Activated naive CD8-positive, alpha-beta T cell treated with anti-CD3 and anti-CD28 coated beads, Interleukin-2, amount 10 ng/mL, durations not matched to agents 7 days and 5 days (primary cell): ENCODE results near the gene PIK3R3. TPM values are rescaled to one million over a fixed set of nuclear protein-coding genes. Genes with fewer than 3 reads are reported as not detected.
"Not testable (repeated sequence)": the region's sequence is repeated elsewhere in the genome, so short reads cannot be mapped to it uniquely, and the experiment has no call there.

ENCODE experiments used
- ATAC-seq: fragments of 150-1000 bp; cut with Tn5 transposase; one replicate; pipeline ENCODE4 v1.10.0; 2021; ENCODE audit warnings: low read depth, moderate library complexity
- POLR2A ChIA-PET: fragments of 350-600 bp; sonication (Branson Sonifier 250); formaldehyde crosslinking; loops from one replicate; lab custom pipeline; 2021; ENCODE audit warnings: antibody characterized with exemption; lab: Charles Lee
- DNase-seq: peaks from one replicate; pipeline ENCODE4 v3.0.0; 2021
- H3K27ac Mint-ChIP-seq: one replicate; pipeline ENCODE4 v1.8.0; 2022; ENCODE audit warnings: mild to moderate bottlenecking, mixed read lengths
- H3K27me3 Mint-ChIP-seq: one replicate; pipeline ENCODE4 v1.8.0; 2022; ENCODE audit warnings: mild to moderate bottlenecking, moderate library complexity, mixed read lengths
- H3K36me3 Mint-ChIP-seq: one replicate; pipeline ENCODE4 v1.8.0; 2021; ENCODE audit warnings: mild to moderate bottlenecking, mixed read lengths
- H3K4me1 Mint-ChIP-seq: one replicate; pipeline ENCODE4 v1.8.0; 2021; ENCODE audit warnings: mixed read lengths
- H3K4me3 Mint-ChIP-seq: one replicate; pipeline ENCODE4 v1.8.0; 2022; ENCODE audit warnings: mild to moderate bottlenecking, moderate library complexity, mixed read lengths
- H3K9me3 Mint-ChIP-seq: one replicate; pipeline ENCODE4 v1.8.0; 2021; ENCODE audit warnings: mixed read lengths
- total RNA-seq, 2 experiments: library from RNA; stranded (reverse); gene quantifications; one replicate each; pipeline ENCODE4 v1.2.3, GENCODE V29; 2021

PIK3R3 gene
- total RNA-seq, 2 experiments from 2014 or later = 3.4 to 3.7 TPM

DNA sequence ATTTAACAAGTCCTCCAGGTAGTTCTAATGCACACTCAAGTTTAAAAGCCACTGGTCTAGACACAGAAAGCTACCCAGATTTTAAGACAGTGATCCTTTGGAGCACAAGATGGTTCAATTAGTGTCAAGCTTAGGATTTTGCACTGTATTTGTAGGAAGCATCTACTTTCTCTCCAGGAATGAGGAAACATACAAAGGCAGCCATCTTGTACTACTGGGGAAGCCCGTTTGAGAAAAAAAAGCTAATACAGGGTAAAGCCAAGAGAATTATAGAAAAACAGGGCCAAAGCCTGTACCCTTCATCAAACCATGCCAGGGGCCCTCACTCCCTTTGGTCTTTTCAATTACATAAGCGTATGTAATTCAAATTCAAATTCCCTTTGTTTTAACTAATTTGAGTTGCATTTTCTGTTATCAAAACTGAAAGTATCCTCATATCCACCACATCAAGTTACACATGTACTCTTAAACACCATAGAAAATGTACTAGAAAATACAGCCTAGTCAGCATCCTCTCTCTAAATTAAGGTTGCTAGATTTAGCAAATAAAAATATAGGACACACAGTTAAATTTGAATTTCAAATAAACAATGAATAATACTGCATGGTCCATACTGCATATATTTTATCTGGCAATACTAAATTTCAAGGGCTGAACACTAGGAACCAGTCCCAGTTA is 17.4 kb downstream of the PIK3R3 start:
- peaks cover 4% of the 10 kb centered on the region for H3K27me3 Mint-ChIP-seq
- no peak for DNase-seq
- no peak for ATAC-seq
- H3K9me3 Mint-ChIP-seq = no peaks in the 10 kb centered on the region
- POLR2A ChIA-PET = interaction anchor here (0.6 to 0.7 kb wide), 2 partner anchors 10 to 162 kb away, joined by 3 read pairs; no protein-coding TSS in a partner anchor
- H3K4me3 Mint-ChIP-seq = no peak overlapping the region
- H3K27ac Mint-ChIP-seq = no peak overlapping the region
- H3K36me3 Mint-ChIP-seq = no peaks in the 10 kb centered on the region
- H3K4me1 Mint-ChIP-seq = peaks cover 2% of the 10 kb centered on the region

- ATAC-seq (no peak), DNase-seq (no peak)
- POLR2A ChIA-PET = interaction anchor here (0.6 kb wide), 1 partner anchor 11 kb away, joined by 3 read pairs; no protein-coding TSS in a partner anchor
Measured at GRCh38 chr1:46113948-46114347, 18.5 kb downstream of the PIK3R3 start.

DNA sequence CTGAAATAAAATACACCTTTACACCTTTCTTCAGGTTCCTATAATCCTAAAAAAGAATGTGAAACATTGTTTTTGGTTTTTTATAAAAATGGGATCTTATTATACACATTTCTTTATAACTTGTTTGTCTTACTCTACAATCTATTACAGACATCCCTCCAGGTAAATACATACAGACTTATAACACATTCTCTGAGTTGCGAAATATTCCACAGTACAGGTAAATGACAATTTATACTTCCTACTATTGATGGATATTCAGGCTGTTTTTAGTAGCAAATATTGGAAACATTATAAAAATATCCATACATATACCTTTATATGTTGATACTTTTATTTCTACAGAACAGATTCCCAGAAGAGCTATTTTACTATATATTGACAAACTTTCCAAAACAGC is 20.3 kb downstream of the PIK3R3 start:
- POLR2A ChIA-PET = no interaction called here
- peaks cover 2% of the 10 kb centered on the region for H3K4me1 Mint-ChIP-seq
- DNase-seq (no peak), ATAC-seq (no peak)
- no peaks in the 10 kb centered on the region for H3K9me3 Mint-ChIP-seq
- H3K36me3 Mint-ChIP-seq = no peaks in the 10 kb centered on the region
- H3K4me3 Mint-ChIP-seq = no peak overlapping the region
- H3K27me3 Mint-ChIP-seq = no peaks in the 10 kb centered on the region
- H3K27ac Mint-ChIP-seq = no peak overlapping the region

More at GRCh38 chr1:46113948-46114347, 18.5 kb downstream of the PIK3R3 start:
- H3K27ac Mint-ChIP-seq = no peak overlapping the region
- peaks cover 2% of the 10 kb centered on the region for H3K4me1 Mint-ChIP-seq
- H3K36me3 Mint-ChIP-seq = no peaks in the 10 kb centered on the region
- no peaks in the 10 kb centered on the region for H3K9me3 Mint-ChIP-seq
- H3K27me3 Mint-ChIP-seq = no peaks in the 10 kb centered on the region
- H3K4me3 Mint-ChIP-seq = no peak overlapping the region

DNA sequence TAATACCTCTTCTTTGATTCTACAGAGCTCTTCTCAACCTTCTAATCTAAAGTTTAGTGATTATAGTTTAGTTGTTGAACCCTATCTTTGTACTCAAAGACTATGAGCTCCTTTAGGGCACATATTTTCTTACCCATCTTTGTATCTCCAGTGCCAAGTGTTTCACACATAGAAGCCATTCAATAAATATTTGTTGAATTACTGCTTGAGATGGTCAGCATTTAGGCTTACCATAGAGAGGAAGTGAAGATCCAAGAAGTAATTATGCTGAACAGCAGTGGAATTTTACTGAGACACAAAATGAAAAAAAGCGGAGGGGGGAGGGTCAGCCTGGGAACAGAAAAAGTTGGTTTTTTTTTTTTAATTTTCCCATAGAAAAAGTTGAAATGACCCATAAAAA is 21.9 kb downstream of the PIK3R3 start:
- POLR2A ChIA-PET = no interaction called here
- DNase-seq = no peak
- H3K27ac Mint-ChIP-seq = no peak overlapping the region
- H3K4me3 Mint-ChIP-seq = no peak overlapping the region
- ATAC-seq = no peak
- H3K27me3 Mint-ChIP-seq = no peaks in the 10 kb centered on the region
- H3K36me3 Mint-ChIP-seq = no peaks in the 10 kb centered on the region
- H3K4me1 Mint-ChIP-seq = peaks cover 2% of the 10 kb centered on the region
- H3K9me3 Mint-ChIP-seq = no peaks in the 10 kb centered on the region

DNA sequence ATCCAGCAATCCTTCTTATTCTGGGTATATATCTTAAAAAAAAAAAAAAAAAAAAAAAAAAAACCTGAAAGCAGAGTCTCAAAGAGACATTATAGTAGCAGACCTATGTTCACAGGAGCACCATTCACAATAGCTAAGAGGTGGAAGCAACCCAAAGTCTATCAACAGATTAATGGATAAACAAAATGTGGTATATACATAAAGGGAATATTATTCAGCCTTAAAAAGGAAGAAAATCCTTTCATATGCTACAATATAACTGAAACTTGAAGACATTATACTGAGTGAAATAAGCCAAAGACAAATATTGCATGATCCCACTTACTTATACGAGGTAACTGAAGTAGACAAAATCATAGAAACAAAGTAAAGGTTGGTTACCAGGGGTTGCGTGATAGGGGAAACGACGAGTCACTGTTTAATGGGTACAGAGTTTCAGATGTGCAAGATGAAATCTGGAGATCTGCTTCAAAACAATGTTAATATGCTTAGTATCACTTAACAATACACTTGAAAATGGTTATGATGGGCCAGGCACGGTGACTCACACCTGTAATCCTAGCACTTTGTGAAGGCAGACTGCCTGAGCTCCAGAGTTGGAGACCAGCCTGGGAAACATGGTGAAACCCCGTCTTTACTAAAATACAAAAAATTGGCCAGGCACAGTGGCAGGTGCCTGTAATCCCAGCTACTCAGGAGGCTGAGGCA is 29.5 kb downstream of the PIK3R3 start:
- peaks cover 18% of the 10 kb centered on the region for H3K27me3 Mint-ChIP-seq
- POLR2A ChIA-PET = no interaction called here
- ATAC-seq = no peak
- H3K4me1 Mint-ChIP-seq = peaks cover under 1% of the 10 kb centered on the region
- H3K9me3 Mint-ChIP-seq = peaks cover 4% of the 10 kb centered on the region
- no peak for DNase-seq
- no peak overlapping the region for H3K27ac Mint-ChIP-seq
- H3K36me3 Mint-ChIP-seq = peaks cover 1% of the 10 kb centered on the region
- no peak overlapping the region for H3K4me3 Mint-ChIP-seq

DNA sequence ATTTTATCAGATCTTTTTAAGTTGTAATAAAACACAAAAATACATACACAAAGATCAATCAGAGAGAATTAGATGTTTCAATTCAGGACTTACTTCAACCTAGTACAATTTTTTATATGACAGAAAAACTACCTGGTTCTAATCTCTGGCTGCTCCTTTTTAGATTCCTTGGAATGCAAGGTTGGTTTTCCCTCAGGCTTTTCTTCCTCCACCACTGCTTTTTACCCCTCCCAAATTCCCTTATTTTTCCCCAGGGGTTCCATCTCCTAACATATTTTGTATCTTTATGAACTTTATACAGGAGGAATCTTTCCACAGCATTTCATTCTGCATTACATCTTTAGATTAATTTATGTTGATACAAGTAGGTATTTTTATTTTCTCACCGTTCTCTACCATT is 33.2 kb downstream of the PIK3R3 start:
- H3K4me1 Mint-ChIP-seq = peaks cover 2% of the 10 kb centered on the region
- H3K27me3 Mint-ChIP-seq = peaks cover 30% of the 10 kb centered on the region
- H3K4me3 Mint-ChIP-seq = no peak overlapping the region
- H3K27ac Mint-ChIP-seq = no peak overlapping the region
- no peak for DNase-seq
- peaks cover 4% of the 10 kb centered on the region for H3K9me3 Mint-ChIP-seq
- ATAC-seq = no peak
- H3K36me3 Mint-ChIP-seq = peaks cover 1% of the 10 kb centered on the region
- POLR2A ChIA-PET = no interaction called here

DNA sequence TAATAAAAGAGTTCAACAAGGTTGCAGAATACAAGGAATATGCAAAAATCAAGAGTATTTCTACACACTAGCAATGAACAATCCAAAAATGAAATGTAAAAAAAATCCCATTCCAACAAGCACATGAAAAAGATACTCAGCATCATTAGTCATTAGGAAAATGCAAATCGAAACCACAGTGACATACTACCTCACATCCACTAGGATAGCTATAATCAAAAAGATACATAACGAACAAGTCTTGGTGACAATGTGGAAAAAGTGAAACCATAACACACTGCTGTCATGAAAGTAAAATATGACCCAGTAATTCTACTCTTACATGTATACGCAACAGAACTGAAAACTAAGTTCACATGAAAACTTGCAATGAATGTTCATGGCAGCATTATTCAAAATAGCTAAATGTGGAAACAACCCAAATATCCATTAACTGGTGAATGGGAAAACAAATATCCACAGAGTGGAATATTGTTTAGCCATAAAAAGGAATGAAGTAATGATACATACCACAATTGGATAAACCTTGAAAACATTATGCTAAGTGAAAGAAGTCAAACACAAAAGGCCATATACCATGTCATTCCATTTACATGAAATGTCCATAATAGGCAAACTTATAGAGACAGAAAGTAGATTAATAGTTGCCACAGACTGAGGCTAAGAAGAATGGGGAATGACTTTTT is 34.3 kb downstream of the PIK3R3 start:
- no peak for ATAC-seq

DNA sequence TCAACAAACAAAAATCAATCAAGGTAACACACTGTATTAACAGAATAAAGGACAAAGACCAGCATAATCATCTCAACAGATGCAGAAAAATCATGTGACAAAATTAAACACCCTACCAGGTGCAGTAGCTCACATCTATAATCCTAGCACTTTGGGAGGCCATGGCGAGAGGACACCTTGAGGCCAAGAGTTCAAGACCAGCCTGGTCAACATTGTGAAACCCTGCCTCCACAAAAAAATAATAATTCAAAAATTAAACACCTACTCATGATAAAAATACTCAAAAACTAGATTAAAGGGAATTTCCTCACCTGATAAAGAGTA is 35.3 kb downstream of the PIK3R3 start:
- Mint-ChIP-seq H3K27ac (no peak overlapping the region), H3K4me3 (no peak overlapping the region), H3K27me3 (peaks cover 37% of the 10 kb centered on the region), H3K9me3 (peaks cover 4% of the 10 kb centered on the region), H3K4me1 (peaks cover 2% of the 10 kb centered on the region), H3K36me3 (peaks cover 1% of the 10 kb centered on the region)
- POLR2A ChIA-PET = no interaction called here
- DNase-seq (no peak), ATAC-seq (no peak)

More for the DNA sequence above, 34.3 kb downstream of the PIK3R3 start:
- POLR2A ChIA-PET = no interaction called here
- Mint-ChIP-seq H3K9me3 (peaks cover 4% of the 10 kb centered on the region), H3K4me1 (peaks cover 2% of the 10 kb centered on the region), H3K27me3 (peaks cover 30% of the 10 kb centered on the region), H3K27ac (no peak overlapping the region), H3K4me3 (no peak overlapping the region), H3K36me3 (peaks cover 1% of the 10 kb centered on the region)
- DNase-seq = no peak

GRCh38 chr1:46096269-46097148 is 35.9 kb downstream of the PIK3R3 start:
- Mint-ChIP-seq H3K9me3 (peaks cover 3% of the 10 kb centered on the region), H3K27me3 (peaks cover 37% of the 10 kb centered on the region), H3K36me3 (peaks cover 1% of the 10 kb centered on the region), H3K27ac (no peak overlapping the region), H3K4me1 (peaks cover 2% of the 10 kb centered on the region), H3K4me3 (no peak overlapping the region)
- ATAC-seq (no peak), DNase-seq (no peak)
- POLR2A ChIA-PET = no interaction called here

DNA sequence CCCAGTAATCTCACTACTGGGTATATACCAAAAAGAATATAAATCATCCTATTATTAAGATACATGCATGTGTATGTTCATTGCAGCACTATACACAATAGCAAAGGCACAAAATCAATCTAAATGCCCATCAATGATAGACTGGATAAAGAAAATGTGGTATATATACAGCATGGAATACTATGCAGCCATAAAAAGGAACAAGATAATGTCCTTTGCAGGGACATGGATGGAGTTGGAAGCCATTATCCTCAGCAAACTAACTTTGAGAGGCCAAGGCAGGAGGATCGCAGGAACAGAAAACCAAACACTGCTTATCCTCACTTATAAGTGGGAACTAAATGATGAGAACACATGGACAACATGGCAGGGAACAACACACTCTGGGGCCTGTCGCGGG is 37.3 kb downstream of the PIK3R3 start:
- H3K9me3 Mint-ChIP-seq, DNase-seq, ATAC-seq, POLR2A ChIA-PET, H3K27ac Mint-ChIP-seq, H3K4me1 Mint-ChIP-seq, H3K4me3 Mint-ChIP-seq, H3K36me3 Mint-ChIP-seq: not testable (repeated sequence)
- peaks cover 34% of the 10 kb centered on the region for H3K27me3 Mint-ChIP-seq

DNA sequence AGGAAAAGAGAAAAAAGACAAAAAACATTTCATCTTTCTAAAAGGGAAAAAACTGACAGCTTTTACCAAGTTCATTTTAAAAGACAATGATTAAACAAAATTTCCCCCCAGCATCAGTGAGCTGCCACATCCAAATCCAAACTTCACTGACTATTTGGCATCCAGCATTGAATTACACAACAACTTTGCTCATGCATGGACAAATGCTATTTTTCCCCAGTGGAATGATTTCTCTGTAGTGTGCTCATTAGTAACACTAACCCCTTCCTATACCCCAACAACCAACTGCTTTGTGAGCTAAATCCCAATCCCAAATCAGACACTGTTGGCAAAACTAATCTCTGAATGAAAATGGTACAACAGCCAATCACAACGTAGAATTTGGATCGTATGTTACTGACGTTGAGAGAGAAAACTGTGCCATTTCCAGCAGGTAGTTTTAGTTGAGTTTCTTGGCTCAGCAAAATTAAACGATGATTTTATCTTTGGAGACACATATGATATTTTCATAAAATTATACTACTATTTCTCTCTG is 37.9 kb downstream of the PIK3R3 start:
- H3K27ac Mint-ChIP-seq = no peak overlapping the region
- peaks cover 31% of the 10 kb centered on the region for H3K27me3 Mint-ChIP-seq
- POLR2A ChIA-PET = no interaction called here
- DNase-seq (no peak), ATAC-seq (no peak)
- H3K4me3 Mint-ChIP-seq = no peak overlapping the region
- H3K36me3 Mint-ChIP-seq = peaks cover 1% of the 10 kb centered on the region
- peaks cover 2% of the 10 kb centered on the region for H3K4me1 Mint-ChIP-seq
- peaks cover 2% of the 10 kb centered on the region for H3K9me3 Mint-ChIP-seq

GRCh38 chr1:46093832-46094231 is 38.6 kb downstream of the PIK3R3 start:
- H3K9me3 Mint-ChIP-seq, H3K4me1 Mint-ChIP-seq, H3K27ac Mint-ChIP-seq, POLR2A ChIA-PET, ATAC-seq, H3K36me3 Mint-ChIP-seq, H3K4me3 Mint-ChIP-seq, DNase-seq: not testable (repeated sequence)
- peaks cover 26% of the 10 kb centered on the region for H3K27me3 Mint-ChIP-seq

DNA sequence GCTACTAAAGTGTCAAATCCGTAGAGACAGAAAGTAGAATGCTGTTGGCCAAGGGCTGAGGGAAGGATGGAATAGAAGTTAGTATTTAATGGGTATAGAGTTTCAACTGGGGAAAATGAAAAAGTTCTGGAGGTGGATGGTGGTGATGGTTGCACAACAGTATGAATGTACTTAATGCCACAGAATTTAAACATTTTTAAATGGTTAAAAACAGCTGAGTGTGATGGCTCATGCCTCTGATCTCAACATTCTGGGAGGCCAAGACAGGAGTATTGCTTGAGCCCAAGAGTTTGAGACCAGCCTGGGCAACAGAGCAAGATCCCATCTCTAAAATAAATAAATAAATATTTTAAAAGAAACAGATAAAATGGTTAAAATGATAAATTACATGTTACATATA is 44.5 kb downstream of the PIK3R3 start:
- H3K27ac Mint-ChIP-seq = no peak overlapping the region
- H3K4me3 Mint-ChIP-seq = no peak overlapping the region
- no peaks in the 10 kb centered on the region for H3K4me1 Mint-ChIP-seq
- ATAC-seq = no peak
- no peak for DNase-seq
- POLR2A ChIA-PET = no interaction called here
- no peaks in the 10 kb centered on the region for H3K36me3 Mint-ChIP-seq
- H3K27me3 Mint-ChIP-seq = peaks cover 9% of the 10 kb centered on the region
- no peaks in the 10 kb centered on the region for H3K9me3 Mint-ChIP-seq
